ENCODE results near the gene ZYG11B. TPM values are rescaled to one million over a fixed set of nuclear protein-coding genes. Genes with fewer than 3 reads are reported as not detected.
"Not testable (repeated sequence)": the region's sequence is repeated elsewhere in the genome, so short reads cannot be mapped to it uniquely, and the experiment has no call there.

The ZYG11B gene
- total and polyA plus RNA-seq, 2 of the 13 experiments (the other 11 are each of a cell fraction or from before 2014, with no cell fraction given), result 6.9 to 17.9 TPM

- Histone ChIP-seq H3K79me2 (ENCODE audit: insufficient read depth, low read length) (no peaks in the 10 kb centered on the region), H3K9ac (ENCODE audit: insufficient read depth, low read depth, low read length) (no peak overlapping the region), H2AFZ (ENCODE audit: low read length) (no peak overlapping the region), H3K4me2 (ENCODE audit: low read depth, low read length) (no peak overlapping the region), H3K9me3 (ENCODE audit: low read length) (no peaks in the 10 kb centered on the region), H3K4me3 (replicated peaks in 1 of 3; ENCODE audit: insufficient read depth in 1 of 3, low read depth in 2 of 3, low read length in 3 of 3) (no peak overlapping the region), H3K27ac (ENCODE audit: extremely low read length, insufficient read depth, low read length) (no peak overlapping the region), H4K20me1 (ENCODE audit: insufficient read depth, low read length) (no peaks in the 10 kb centered on the region), H3K27me3 (ENCODE audit: control insufficient read depth in 1 of 2, insufficient read depth in 2 of 2, low read length in 2 of 2) (no peaks in the 10 kb centered on the region), H3K36me3 (replicated peaks in 1 of 2; ENCODE audit: control insufficient read depth in 1 of 2, insufficient read depth in 2 of 2, low read length in 2 of 2) (peaks cover 9 to 45% of the 10 kb centered on the region in 2 experiments; a peak in 4 of 5 replicates), H3K4me1 (ENCODE audit: insufficient read depth, low read length) (no peaks in the 10 kb centered on the region)
- POLR2A ChIA-PET, result no interaction called here
- FAIRE-seq, result no peak
- no peak for ATAC-seq
- CTCF ChIA-PET (ENCODE audit: low intra/inter-chr PET ratio, low total read pairs), result no interaction called here
- intact Hi-C loops (cut with micrococcal nuclease; ENCODE audit: unreplicated experiment) (no loop called here), in situ Hi-C loops (cut with HindIII; ENCODE audit: extremely low pct_ligation_motif_present, low pct_unique_long_range_greater_than_20kb) (no loop called here)
- 99% methylated on average over 4 of the region's 4 CpGs for WGBS (ENCODE audit: low lambda C conversion rate)
- TF ChIP-seq FOXA1 (IDR thresholded peaks at IDR 0.05) (no peak), FOXA1 (CRISPR knock-in tag; IDR thresholded peaks at IDR 0.05) (no peak), SMARCE1 (IDR thresholded peaks at IDR 0.05; ENCODE audit: borderline replicate concordance) (no peak), CEBPB (IDR thresholded peaks at IDR 0.05; ENCODE audit: borderline replicate concordance, low read depth, low read length) (peak; percentile 29; the same call in 1 of the 2 replicates), CENPX (CRISPR knock-in tag; IDR thresholded peaks at IDR 0.05) (no peak)
- no peak for DNase-seq (ENCODE audit: low spot score)
- BruUV-seq (replicated peaks), result no TSS peak
Observed at GRCh38 chr1:52786148-52786547, 59.9 kb downstream of the ZYG11B start.

GRCh38 chr1:52790429-52790828, 64.2 kb downstream of the ZYG11B start:
- H3K4me1 ChIP-seq (ENCODE audit: insufficient read depth, low read length); POLR2A ChIA-PET; CTCF ChIA-PET (ENCODE audit: low intra/inter-chr PET ratio, low total read pairs); H3K4me3 ChIP-seq (replicated peaks in 1 of 3; ENCODE audit: insufficient read depth in 1 of 3, low read depth in 2 of 3, low read length in 3 of 3); DNase-seq (ENCODE audit: low spot score); BruUV-seq (replicated peaks); intact Hi-C loops (cut with micrococcal nuclease; ENCODE audit: unreplicated experiment); FAIRE-seq; H3K9ac ChIP-seq (ENCODE audit: insufficient read depth, low read depth, low read length); in situ Hi-C loops (cut with HindIII; ENCODE audit: extremely low pct_ligation_motif_present, low pct_unique_long_range_greater_than_20kb); H3K79me2 ChIP-seq (ENCODE audit: insufficient read depth, low read length); H4K20me1 ChIP-seq (ENCODE audit: insufficient read depth, low read length); H3K27me3 ChIP-seq (ENCODE audit: control insufficient read depth in 1 of 2, insufficient read depth in 2 of 2, low read length in 2 of 2); H3K4me2 ChIP-seq (ENCODE audit: low read depth, low read length); ATAC-seq; H2AFZ ChIP-seq (ENCODE audit: low read length); H3K9me3 ChIP-seq (ENCODE audit: low read length); H3K27ac ChIP-seq (ENCODE audit: extremely low read length, insufficient read depth, low read length): not testable (repeated sequence)
- peaks cover 4 to 31% of the 10 kb centered on the region in 2 experiments; a peak in 4 of 5 replicates for H3K36me3 ChIP-seq (replicated peaks in 1 of 2; ENCODE audit: control insufficient read depth in 1 of 2, insufficient read depth in 2 of 2, low read length in 2 of 2)
- WGBS (ENCODE audit: low lambda C conversion rate), result 99% methylated on average over 12 of the region's 12 CpGs

All from HepG2 (cell line).